ENCODE results near the gene CDH23. TPM values are rescaled to one million over a fixed set of nuclear protein-coding genes. Genes with fewer than 3 reads are reported as not detected.

Gene CDH23
- total RNA-seq, 4 donors from 2014 or later: 0.72 to 4.1 (median 2.2) TPM

GRCh38 chr10:71512312-71512711 is 115.6 kb downstream of the CDH23 start:
- WGBS: 81% methylated on average over 7 of the region's 10 CpGs
- H3K27ac ChIP-seq: no peak overlapping the region
- H3K9me3 ChIP-seq: no peaks in the 10 kb centered on the region
- H3K4me3 ChIP-seq: no peak overlapping the region
- H3K27me3 ChIP-seq: no peaks in the 10 kb centered on the region
- peaks cover 4% of the 10 kb centered on the region for H3K4me1 ChIP-seq
- no peaks in the 10 kb centered on the region for H3K36me3 ChIP-seq
- DNase-seq (ENCODE audit: low spot score in 2 of 2): no peak
- TF ChIP-seq POLR2AphosphoS5 (IDR thresholded peaks at IDR 0.05) (no peak), EP300 (IDR thresholded peaks at IDR 0.05) (no peak), CTCF (IDR thresholded peaks at IDR 0.05) (no peak), POLR2A (IDR thresholded peaks at IDR 0.05) (no peak)

GRCh38 chr10:71512761-71513539 is 116.2 kb downstream of the CDH23 start:
- H3K27ac ChIP-seq: no peak overlapping the region
- no peaks in the 10 kb centered on the region for H3K27me3 ChIP-seq
- H3K36me3 ChIP-seq: no peaks in the 10 kb centered on the region
- H3K9me3 ChIP-seq: no peaks in the 10 kb centered on the region
- WGBS: 68% methylated on average over 3 of the region's 5 CpGs
- no peak overlapping the region for H3K4me3 ChIP-seq
- peaks cover 4% of the 10 kb centered on the region for H3K4me1 ChIP-seq
- no peak for DNase-seq (ENCODE audit: low spot score in 2 of 2)
- TF ChIP-seq POLR2A (IDR thresholded peaks at IDR 0.05): no peak
- no peak for TF ChIP-seq EP300 (IDR thresholded peaks at IDR 0.05)
- TF ChIP-seq CTCF (IDR thresholded peaks at IDR 0.05): no peak
- TF ChIP-seq POLR2AphosphoS5 (IDR thresholded peaks at IDR 0.05): no peak

GRCh38 chr10:71513540-71513853 is 116.8 kb downstream of the CDH23 start:
- Histone ChIP-seq H3K36me3 (no peaks in the 10 kb centered on the region), H3K27me3 (no peaks in the 10 kb centered on the region), H3K4me3 (no peak overlapping the region), H3K27ac (no peak overlapping the region), H3K9me3 (no peaks in the 10 kb centered on the region), H3K4me1 (peaks cover 4% of the 10 kb centered on the region)
- DNase-seq (ENCODE audit: low spot score in 2 of 2): no peak
- 88% methylated on average over 2 of the region's 2 CpGs for WGBS
- TF ChIP-seq EP300 (IDR thresholded peaks at IDR 0.05) (no peak), POLR2AphosphoS5 (IDR thresholded peaks at IDR 0.05) (no peak), POLR2A (IDR thresholded peaks at IDR 0.05) (no peak), CTCF (IDR thresholded peaks at IDR 0.05) (no peak)

GRCh38 chr10:71513936-71514335 is 117.2 kb downstream of the CDH23 start:
- Histone ChIP-seq H3K27me3 (no peaks in the 10 kb centered on the region), H3K9me3 (no peaks in the 10 kb centered on the region), H3K27ac (no peak overlapping the region), H3K4me3 (no peak overlapping the region), H3K36me3 (no peaks in the 10 kb centered on the region), H3K4me1 (peaks cover 4% of the 10 kb centered on the region)
- TF ChIP-seq POLR2A (IDR thresholded peaks at IDR 0.05) (no peak), POLR2AphosphoS5 (IDR thresholded peaks at IDR 0.05) (no peak), CTCF (IDR thresholded peaks at IDR 0.05) (no peak), EP300 (IDR thresholded peaks at IDR 0.05) (no peak)
- 83% methylated on average over 1 of the region's 1 CpG for WGBS
- no peak for DNase-seq (ENCODE audit: low spot score in 2 of 2)

GRCh38 chr10:71515531-71516172 is 118.9 kb downstream of the CDH23 start:
- no peaks in the 10 kb centered on the region for H3K36me3 ChIP-seq
- no peak overlapping the region for H3K4me3 ChIP-seq
- no peak for DNase-seq (ENCODE audit: low spot score in 2 of 2)
- H3K27ac ChIP-seq: no peak overlapping the region
- H3K27me3 ChIP-seq: no peaks in the 10 kb centered on the region
- peaks cover 4% of the 10 kb centered on the region for H3K4me1 ChIP-seq
- no peak for TF ChIP-seq POLR2AphosphoS5 (IDR thresholded peaks at IDR 0.05)
- H3K9me3 ChIP-seq: no peaks in the 10 kb centered on the region

Measured in suprapubic skin (tissue), 4 donors.